GM21381 (cell line): ENCODE data around the gene CRISP3.

ENCODE experiments used
- ATAC-seq: cut with Tn5 transposase; IDR thresholded peaks from one replicate; pipeline ENCODE4 v1.9.1; 2021; ENCODE audit warnings: mild to moderate bottlenecking, moderate library complexity; ENCODE audit not compliant: unreplicated experiment

CRISP3 gene

DNA sequence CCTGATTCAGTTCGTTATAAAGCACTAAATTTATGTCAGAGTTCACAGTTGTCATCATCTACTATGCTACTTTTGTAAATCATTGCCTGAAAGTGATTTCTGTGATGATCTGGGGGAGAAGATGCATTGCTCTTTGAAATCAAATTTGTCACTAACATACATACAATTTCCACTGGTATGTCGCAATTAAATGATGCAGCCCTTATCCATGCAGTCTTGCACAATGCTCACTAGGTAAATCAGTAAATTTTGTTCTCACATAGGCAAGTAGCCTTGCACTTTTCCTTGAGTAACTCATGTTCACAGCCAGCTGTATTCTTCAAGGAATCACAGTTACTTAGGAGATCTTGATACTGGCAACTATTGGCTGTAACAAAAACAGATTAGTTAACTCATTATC is 51.7 kb downstream of the CRISP3 start:
- no peak for ATAC-seq
